ENCODE measurements around the gene ADCY2.
A peak's percentile ranks its signal among the peaks of the same experiment; 100 is the strongest.

ADCY2 gene

GRCh38 chr5:7706256-7706655, 310.3 kb downstream of the ADCY2 start:
- no peak for DNase-seq (ENCODE audit: insufficient read length, low spot score)
- no peak for FAIRE-seq

DNA sequence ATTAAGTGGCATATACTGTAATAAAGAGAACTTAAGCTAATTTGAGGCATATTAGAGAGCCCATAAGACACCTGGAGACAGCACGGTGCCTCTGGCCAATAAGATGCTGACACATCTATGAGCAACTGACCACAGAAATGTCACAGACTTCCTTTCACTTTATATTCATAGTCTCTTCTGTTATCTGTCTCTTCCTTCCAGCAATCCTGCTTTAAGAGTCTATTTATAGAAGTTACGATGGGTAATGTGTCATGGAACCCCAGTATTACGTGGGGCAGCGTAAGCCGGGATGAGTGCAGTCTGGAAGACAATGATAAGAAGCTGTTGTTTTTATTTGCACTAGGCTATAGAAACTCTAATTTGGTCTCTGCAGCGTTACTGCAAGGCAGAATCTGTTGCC, 318.2 kb downstream of the ADCY2 start:
- FAIRE-seq, result no peak

DNA sequence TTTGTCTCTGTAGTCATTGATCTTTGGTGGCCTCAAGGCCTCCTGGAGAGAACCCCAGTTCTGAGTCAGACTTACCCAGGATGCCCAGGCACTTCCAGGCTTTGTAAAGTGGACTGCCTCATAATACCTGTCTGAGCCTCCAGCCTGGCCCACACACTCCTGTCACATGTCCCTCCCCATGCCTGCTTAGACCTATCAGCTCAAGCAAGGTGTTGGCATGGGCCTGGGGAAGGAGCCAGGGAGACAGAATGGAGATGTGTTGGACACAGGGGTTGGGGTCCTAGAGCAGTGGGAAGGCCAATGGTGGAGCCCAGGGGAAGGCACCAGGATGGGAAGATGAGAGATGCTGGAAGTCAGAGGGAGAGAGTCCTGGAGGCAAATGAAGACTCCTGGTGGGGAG, 318.8 kb downstream of the ADCY2 start:
- no peak for FAIRE-seq
- DNase-seq (ENCODE audit: insufficient read length, low spot score), result no peak

More for the DNA sequence above, 318.2 kb downstream of the ADCY2 start:
- no peak for DNase-seq (ENCODE audit: insufficient read length, low spot score)

- DNase-seq (ENCODE audit: insufficient read length, low spot score) (no peak), FAIRE-seq (no peak)
Observed at GRCh38 chr5:7717691-7718090, 321.8 kb downstream of the ADCY2 start.

DNA sequence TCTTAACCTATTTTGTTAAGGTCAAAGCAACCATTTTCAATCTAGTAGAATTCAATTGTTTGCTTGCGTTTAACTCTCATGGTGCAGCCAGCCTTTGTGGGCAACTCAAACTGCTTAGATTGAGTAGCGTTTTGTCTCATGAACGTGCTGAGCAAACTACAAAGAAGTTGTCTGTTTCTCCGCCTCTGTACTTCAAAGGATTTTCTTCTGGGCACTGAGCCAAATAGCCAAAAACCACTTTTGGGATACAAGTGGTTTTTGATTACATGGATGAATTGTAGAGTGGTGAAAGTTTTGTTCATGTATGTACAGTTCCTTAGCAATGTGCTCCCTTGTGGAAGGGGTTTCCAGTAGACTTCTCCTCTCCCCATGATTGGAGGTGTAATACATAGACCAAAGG, 332.1 kb downstream of the ADCY2 start:
- DNase-seq (ENCODE audit: insufficient read length, low spot score) (no peak), FAIRE-seq (no peak)

DNA sequence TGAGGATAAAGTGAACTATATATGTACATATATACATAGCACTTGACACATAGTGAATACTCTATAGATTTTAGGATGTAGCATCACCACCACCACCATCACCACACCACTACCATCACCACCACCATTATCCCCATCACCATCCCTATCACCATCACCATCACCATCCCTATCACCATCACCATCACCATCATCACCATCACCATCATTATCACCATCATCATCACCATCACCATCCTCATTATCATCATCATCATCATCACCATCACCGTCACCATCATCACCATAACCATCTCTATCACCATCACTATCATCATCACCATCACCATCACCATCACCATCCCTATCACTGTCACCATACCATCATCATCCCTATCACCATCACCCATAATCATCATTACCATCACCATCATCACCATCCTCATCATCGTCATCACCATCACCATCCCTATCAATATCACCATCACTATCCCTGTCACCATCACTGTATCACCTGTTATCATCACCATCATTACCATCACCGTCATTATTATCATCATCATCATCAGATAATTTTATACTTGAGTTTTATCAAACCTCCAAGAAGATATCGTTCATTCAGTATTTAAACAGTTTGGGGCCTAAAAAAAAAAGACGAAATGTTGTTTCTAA, 345.6 kb downstream of the ADCY2 start:
- FAIRE-seq, result no peak
- no peak for DNase-seq (ENCODE audit: insufficient read length, low spot score)

DNA sequence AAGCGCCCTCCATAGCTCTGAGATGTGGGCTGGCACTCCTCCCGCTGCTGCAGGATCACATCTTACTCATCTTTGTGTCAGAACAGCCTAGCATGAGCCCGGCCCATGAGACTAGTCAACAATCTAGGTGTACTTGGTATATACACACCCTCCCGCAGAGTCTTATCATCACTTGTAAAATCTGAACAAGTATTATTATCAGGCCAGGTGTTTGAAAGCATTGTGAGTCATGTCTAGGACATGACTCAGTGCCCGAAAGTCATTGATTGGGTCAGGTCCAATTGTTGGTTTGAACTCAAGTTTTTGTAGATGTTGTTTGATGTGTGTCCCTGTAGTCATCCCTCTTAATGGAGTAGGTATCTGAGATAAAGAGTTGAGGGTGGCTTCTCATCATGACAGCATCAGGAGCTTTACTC, 346.3 kb downstream of the ADCY2 start:
- no peak for DNase-seq (ENCODE audit: insufficient read length, low spot score)
- FAIRE-seq, result no peak

- DNase-seq (ENCODE audit: insufficient read length, low spot score), result no peak
- no peak for FAIRE-seq
Observed at GRCh38 chr5:7745882-7746610, 350.1 kb downstream of the ADCY2 start.

DNA sequence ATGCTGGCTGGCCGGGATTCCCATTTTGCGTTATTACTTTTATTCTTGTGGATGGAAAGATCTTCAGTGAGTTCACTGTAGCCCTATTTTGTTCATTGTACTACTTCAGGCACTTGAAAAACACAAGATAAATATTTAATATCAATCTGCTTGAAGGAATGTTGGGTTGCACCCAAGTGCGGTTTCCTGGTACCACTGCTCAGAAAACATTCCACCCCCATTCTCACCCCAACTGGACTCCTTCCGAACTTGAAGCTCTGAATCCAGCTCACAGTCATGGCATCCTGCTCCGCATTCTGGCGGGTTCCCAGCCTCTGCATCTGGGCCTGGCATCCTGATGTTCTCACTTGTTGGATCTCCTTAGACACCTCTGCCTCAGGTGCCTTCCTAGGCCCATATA, 351.8 kb downstream of the ADCY2 start:
- DNase-seq (ENCODE audit: insufficient read length, low spot score) (no peak), FAIRE-seq (no peak)

DNA sequence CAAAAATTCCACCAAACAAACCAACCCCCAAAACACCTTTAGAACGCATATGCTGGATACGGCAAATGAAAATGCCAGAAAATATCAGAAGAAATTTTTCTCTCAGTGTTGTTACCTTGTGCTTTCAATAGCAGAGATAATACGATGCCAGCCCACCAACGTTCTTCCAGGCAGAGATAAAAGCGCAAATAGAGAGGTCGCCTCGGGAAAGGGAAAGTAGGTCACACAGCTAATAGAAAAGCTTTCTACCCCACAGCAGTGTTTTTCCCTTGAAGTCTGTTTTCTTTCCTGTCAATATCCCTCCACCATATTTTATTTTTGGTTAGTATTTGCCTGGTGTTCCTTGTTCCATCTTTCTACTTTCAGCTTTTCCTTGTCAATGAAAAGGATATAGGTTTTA, 353.7 kb downstream of the ADCY2 start:
- DNase-seq (ENCODE audit: insufficient read length, low spot score), result no peak
- FAIRE-seq, result no peak

GRCh38 chr5:7751874-7752273, 355.9 kb downstream of the ADCY2 start:
- FAIRE-seq, result no peak
- no peak for DNase-seq (ENCODE audit: insufficient read length, low spot score)

DNA sequence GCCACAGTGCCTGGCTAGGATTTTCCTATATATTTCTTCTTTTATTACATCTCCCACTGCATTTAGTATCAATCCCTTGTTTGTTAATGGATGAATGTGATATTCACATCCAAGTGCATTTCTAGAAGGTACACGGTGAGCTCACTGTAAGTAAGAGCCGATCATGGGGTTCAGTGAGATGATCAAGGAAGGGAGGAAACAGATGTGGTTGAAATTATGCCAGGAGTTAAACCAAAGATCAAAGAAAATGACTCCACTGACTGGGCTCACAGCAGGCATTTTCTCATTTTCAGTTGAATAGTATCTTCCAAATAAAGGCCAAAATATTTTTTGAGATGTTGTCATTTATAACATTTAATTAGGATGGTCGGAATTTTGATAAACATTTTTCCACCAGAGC, 357.2 kb downstream of the ADCY2 start:
- FAIRE-seq (no peak), DNase-seq (ENCODE audit: insufficient read length, low spot score) (no peak)

DNA sequence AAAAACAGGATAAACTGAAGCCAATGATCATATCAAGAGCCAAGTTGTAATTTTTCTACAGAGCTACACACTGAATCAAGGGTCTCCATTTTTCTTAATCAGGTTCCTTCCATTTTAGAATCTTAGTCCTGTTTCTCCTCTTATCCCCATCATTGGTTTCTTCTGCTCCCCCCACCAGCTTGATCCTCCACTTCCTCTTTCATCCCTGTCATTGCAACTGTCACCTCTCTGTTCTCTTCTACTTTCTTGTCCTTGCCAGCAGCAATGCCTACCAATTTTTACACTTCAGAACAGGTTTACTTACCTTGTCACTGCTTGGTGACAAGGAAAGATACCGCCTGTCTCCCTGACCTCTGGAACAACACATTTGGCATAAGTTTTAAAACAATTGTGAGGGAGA, 357.7 kb downstream of the ADCY2 start:
- FAIRE-seq (no peak), DNase-seq (ENCODE audit: insufficient read length, low spot score) (no peak)

DNA sequence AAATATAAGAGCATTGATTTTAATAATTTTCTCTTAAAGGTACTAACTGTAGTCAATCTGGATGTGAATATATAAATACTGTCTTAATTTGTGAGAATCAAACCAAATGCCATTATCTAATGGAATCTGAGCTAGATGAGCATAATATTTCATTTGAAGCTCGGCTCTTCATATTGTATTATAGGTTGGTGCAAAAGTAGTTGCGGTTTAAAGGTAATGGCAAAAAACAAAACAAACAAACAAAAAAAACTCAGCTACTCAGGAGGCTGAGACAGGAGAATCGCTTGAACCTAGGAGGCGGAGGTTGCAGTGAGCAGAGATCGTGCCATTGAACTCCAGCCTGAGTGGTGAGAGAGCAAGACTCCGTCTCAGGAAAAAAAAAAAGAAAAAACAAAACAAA, 358.6 kb downstream of the ADCY2 start:
- DNase-seq (ENCODE audit: insufficient read length, low spot score), result no peak
- no peak for FAIRE-seq

- DNase-seq (ENCODE audit: insufficient read length, low spot score) (peak; percentile 30), FAIRE-seq (peak; percentile 69)
Observed at GRCh38 chr5:7754997-7755596, 359.2 kb downstream of the ADCY2 start.

DNA sequence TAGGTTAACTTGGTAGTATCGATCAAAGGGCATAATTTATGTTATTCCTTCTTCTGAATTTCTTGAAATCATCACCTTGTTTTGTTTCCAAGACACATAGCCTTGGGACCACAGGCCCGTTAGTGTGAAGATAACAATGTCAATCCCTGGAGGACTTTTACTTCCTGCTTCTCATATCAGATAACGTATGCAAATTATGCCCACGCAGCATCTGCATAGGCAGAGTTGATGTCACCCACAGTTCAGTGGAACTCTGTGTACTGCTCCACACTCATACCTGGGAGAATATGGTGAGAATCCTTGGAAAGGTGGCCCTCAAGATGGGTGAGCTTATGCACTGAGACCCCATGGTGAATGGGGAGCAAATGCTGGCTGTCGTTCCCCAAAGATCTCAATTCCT, 360.0 kb downstream of the ADCY2 start:
- FAIRE-seq (no peak), DNase-seq (ENCODE audit: insufficient read length, low spot score) (no peak)

DNA sequence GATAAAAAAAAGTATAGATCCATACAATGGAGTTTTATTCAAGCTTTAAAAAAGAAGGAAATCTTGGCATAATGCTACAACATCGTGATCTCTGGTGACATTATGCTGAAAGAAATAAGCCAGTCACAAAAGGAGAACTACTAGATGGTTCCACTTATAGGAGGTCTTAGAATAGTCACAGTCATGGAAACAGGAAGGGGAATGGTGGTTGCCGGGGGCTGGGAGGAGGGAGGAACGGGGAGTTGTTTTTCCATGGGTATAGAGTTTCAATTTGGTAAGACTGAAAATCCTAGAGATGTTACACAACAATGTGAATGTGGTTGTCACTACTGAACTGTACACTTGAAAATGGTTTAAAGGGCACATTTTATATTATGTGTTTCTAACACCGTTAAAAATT, 360.5 kb downstream of the ADCY2 start:
- no peak for FAIRE-seq
- no peak for DNase-seq (ENCODE audit: insufficient read length, low spot score)

GRCh38 chr5:7759257-7759871, 363.4 kb downstream of the ADCY2 start:
- FAIRE-seq, result no peak
- no peak for DNase-seq (ENCODE audit: insufficient read length, low spot score)

DNA sequence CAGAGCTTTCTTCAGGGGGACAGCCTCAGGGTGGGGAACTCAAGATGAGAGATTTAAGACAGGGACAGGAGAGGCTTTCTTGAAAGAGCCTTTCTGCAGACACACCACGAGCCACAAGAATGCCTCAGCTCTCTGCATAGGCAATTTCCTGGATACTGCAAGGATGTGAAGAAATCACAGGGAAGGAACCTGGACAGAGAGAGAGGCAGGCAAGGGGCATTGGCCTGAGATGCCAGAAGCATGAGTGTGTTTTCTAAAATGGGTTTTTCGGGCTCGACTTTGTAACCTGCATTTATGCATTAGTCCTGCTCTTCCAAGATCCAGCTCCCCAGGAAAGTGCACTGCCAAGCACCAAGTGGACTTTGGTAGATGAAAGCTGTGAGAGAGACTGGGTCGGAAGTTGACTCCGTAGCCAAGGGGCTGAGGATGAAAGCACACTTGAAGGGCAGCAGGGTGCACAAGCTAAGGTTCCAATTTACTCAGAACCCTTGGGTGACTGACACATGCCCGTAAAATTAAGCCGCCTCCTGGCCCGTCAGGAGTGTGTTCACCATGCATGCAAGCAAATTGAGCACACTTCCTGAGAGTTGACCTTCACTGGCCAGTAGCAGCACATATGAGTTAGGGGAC, 364.1 kb downstream of the ADCY2 start:
- DNase-seq (ENCODE audit: insufficient read length, low spot score) (no peak), FAIRE-seq (no peak)

DNA sequence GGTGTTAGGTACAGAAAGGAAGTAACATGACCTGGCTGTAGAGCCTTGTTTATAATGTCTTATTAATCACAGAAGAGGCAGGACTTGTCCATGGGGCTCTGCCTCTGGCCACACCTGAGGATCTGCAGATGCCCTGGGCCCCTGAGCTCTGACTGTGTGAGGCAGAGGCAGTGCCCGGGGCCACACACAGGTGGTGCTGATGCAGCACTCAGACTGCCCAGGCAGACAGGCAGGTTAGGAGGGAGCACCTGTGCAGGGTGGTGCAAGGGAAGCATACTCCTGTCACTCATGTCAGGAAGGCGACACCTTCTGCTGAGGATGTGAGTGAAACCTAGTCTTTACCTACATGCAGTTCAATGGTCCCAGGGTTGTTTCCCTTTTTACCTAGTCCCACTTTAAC, 366.3 kb downstream of the ADCY2 start:
- FAIRE-seq, result no peak
- DNase-seq (ENCODE audit: insufficient read length, low spot score), result no peak

DNA sequence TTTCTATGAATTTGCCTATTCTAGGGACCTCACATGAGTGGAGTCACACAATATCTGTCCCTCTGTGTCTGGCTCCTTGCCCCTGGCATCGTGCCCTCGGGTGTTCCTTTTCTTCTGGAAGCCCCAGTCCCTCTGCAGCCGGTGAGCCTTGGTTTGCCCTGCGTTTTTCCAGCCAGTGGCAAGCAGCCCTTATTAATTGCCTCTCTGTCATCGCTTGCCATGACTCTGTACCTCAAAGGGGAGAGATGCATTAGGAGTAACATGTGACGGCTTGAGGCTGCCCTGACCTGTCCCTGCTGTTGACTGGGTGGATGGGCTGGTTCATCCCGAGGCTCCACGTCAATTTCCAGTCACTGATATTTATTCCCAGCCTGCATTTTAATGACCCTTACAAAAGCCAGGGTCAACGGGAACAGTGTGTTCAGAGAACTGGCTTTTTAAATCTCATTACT, 367.7 kb downstream of the ADCY2 start:
- DNase-seq (ENCODE audit: insufficient read length, low spot score), result no peak
- no peak for FAIRE-seq

Measured in GM19239 (cell line).